GM12801 (cell line): ENCODE data around the gene GRK4.

Source experiments
- CTCF ChIP-seq: IDR thresholded peaks from one replicate; pipeline ENCODE4 v1.5.1; 2011; ENCODE audit warnings: control low read depth; ENCODE audit not compliant: insufficient read length; ENCODE audit errors: extremely low read depth

GRK4 gene

GRCh38 chr4:2938906-2939305 is 24.5 kb upstream of the GRK4 start:
- no peak for TF ChIP-seq CTCF

GRCh38 chr4:2939383-2940243 is 23.8 kb upstream of the GRK4 start:
- TF ChIP-seq CTCF: no peak

- TF ChIP-seq CTCF: no peak
These were observed 22.9 kb upstream of the GRK4 start for GRCh38 chr4:2940267-2941137.

- no peak for TF ChIP-seq CTCF
These were observed 22.0 kb upstream of the GRK4 start for GRCh38 chr4:2941138-2942036.

- TF ChIP-seq CTCF: no peak
These were observed 21.3 kb upstream of the GRK4 start for GRCh38 chr4:2942037-2942531.

GRCh38 chr4:2942532-2943363 is 20.6 kb upstream of the GRK4 start:
- no peak for TF ChIP-seq CTCF
